Loucy (cell line): ENCODE results near the gene RNF41.

Experiments
- EZH2phosphoT487 ChIP-seq: fragments of 200-600 bp; IDR thresholded peaks from 2 replicates; pipeline ENCODE4 v1.6.1; 2018; ENCODE audit warnings: antibody characterized with exemption, mild to moderate bottlenecking, moderate library complexity, borderline replicate concordance
- TF ChIP-seq, protein P1 (sequence below): fragments of 200-600 bp; sonication (generic); conservative IDR thresholded peaks from 2 replicates; pipeline ENCODE4 v1.5.1; 2014; ENCODE audit warnings: mild to moderate bottlenecking, antibody characterized with exemption, low read length

DNA sequence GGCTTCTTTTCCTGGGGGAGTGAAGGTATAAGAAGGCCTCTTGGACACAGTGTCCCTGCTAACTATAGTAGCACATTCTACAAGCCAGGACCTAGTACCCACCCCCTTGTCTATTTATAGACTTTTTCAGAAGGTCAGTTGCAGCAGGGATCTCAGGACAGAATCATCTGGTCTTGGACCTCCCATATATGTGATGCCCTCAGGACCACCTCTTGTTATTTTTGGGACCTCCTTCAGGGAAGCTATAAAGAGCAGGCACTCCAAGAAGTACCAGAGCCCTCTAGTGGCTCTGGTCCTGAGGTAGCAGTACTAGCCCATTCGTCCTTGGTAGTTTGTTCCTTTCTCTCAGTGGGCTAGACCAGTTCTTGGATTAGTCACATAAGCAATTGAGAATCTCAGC is 49.3 kb upstream of the RNF41 start:
- TF ChIP-seq, protein P1, sequence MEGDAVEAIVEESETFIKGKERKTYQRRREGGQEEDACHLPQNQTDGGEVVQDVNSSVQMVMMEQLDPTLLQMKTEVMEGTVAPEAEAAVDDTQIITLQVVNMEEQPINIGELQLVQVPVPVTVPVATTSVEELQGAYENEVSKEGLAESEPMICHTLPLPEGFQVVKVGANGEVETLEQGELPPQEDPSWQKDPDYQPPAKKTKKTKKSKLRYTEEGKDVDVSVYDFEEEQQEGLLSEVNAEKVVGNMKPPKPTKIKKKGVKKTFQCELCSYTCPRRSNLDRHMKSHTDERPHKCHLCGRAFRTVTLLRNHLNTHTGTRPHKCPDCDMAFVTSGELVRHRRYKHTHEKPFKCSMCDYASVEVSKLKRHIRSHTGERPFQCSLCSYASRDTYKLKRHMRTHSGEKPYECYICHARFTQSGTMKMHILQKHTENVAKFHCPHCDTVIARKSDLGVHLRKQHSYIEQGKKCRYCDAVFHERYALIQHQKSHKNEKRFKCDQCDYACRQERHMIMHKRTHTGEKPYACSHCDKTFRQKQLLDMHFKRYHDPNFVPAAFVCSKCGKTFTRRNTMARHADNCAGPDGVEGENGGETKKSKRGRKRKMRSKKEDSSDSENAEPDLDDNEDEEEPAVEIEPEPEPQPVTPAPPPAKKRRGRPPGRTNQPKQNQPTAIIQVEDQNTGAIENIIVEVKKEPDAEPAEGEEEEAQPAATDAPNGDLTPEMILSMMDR: peak; percentile 69
- TF ChIP-seq EZH2phosphoT487: no peak
